Activated CD4-positive, alpha-beta memory T cell treated with anti-CD3 and anti-CD28 coated beads, Interleukin-2, amount 10 ng/mL, durations not matched to agents 7 days and 5 days (primary cell): ENCODE results near the gene DDX18. TPM values are rescaled to one million over a fixed set of nuclear protein-coding genes. Genes with fewer than 3 reads are reported as not detected.

Source experiments
- CTCF ChIA-PET: fragments of 350-600 bp; sonication (Branson Sonifier 250); formaldehyde crosslinking; loops from one replicate; lab custom pipeline; 2021; ENCODE audit warnings: antibody characterized with exemption, inconsistent platforms; lab: Charles Lee
- POLR2A ChIA-PET: fragments of 350-600 bp; sonication (Branson Sonifier 250); formaldehyde crosslinking; loops from one replicate; lab custom pipeline; 2021; ENCODE audit warnings: antibody characterized with exemption; lab: Charles Lee
- DNase-seq: peaks from one replicate; pipeline ENCODE4 v3.0.0-alpha.2; 2020
- H3K27ac Mint-ChIP-seq: one replicate; pipeline ENCODE4 v1.8.0; 2021; ENCODE audit warnings: mild to moderate bottlenecking, mixed read lengths
- H3K27me3 Mint-ChIP-seq: one replicate; pipeline ENCODE4 v1.8.0; 2021; ENCODE audit warnings: mixed read lengths
- H3K36me3 Mint-ChIP-seq: one replicate; pipeline ENCODE4 v1.8.0; 2021; ENCODE audit warnings: low read depth, mixed read lengths
- H3K4me1 Mint-ChIP-seq: one replicate; pipeline ENCODE4 v1.8.0; 2021; ENCODE audit warnings: mixed read lengths
- H3K4me3 Mint-ChIP-seq: one replicate; pipeline ENCODE4 v1.8.0; 2021; ENCODE audit warnings: mild to moderate bottlenecking, mixed read lengths
- H3K9me3 Mint-ChIP-seq: one replicate; pipeline ENCODE4 v1.8.0; 2021; ENCODE audit warnings: mixed read lengths
- total RNA-seq, 2 experiments: library from RNA; stranded (reverse); gene quantifications; one replicate each; pipeline ENCODE4 v1.2.3, GENCODE V29; 2021

DDX18 gene
- total RNA-seq, 2 experiments from 2014 or later, result 58.6 to 70.9 TPM

DNA sequence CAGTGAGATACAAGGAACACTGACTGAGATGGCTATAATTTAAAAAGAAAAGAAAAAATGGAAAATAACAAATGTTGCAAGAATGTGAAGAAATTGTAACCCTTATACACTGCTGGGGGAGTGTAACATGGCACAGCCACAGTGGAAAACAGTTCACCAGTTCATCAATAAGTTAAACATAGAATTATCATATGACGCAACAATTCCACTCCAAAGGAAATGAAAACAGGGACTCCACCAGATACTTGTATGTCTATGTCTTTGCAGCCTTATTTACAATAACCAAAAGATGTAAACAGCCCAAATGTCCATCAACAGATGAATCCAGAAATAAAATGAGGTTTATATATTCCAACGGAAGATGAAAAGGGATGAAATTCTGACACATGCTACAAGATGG, 30.8 kb downstream of the DDX18 start:
- no peaks in the 10 kb centered on the region for H3K36me3 Mint-ChIP-seq
- DNase-seq, result no peak
- no peak overlapping the region for H3K27ac Mint-ChIP-seq
- POLR2A ChIA-PET, result no interaction called here
- CTCF ChIA-PET, result no interaction called here
- H3K4me3 Mint-ChIP-seq, result no peak overlapping the region
- no peaks in the 10 kb centered on the region for H3K9me3 Mint-ChIP-seq
- H3K27me3 Mint-ChIP-seq, result peaks cover 26% of the 10 kb centered on the region
- no peaks in the 10 kb centered on the region for H3K4me1 Mint-ChIP-seq

DNA sequence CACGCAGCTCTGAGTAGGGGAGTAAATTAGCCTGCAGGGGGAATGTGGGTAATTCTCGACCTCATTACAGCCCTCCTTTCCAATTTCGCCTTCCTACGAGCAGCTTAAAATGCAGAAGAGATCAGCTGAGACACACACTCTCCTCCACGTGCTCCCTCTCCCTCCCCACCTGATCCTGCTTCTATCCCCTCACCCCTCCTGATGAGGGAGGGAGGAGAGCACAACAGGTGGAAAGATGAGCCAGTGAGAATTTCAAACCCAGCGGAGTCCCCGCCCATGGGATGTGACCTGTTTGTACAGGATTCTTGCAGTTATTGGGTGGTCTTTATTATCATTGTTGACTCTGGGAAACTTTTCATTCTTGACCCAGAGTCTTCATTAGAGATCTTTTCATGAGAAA, 35.5 kb downstream of the DDX18 start:
- Mint-ChIP-seq H3K9me3 (no peaks in the 10 kb centered on the region), H3K27me3 (peaks cover 52% of the 10 kb centered on the region), H3K27ac (no peak overlapping the region), H3K4me1 (no peaks in the 10 kb centered on the region), H3K4me3 (no peak overlapping the region), H3K36me3 (no peaks in the 10 kb centered on the region)
- CTCF ChIA-PET, result no interaction called here
- POLR2A ChIA-PET, result no interaction called here
- no peak for DNase-seq

DNA sequence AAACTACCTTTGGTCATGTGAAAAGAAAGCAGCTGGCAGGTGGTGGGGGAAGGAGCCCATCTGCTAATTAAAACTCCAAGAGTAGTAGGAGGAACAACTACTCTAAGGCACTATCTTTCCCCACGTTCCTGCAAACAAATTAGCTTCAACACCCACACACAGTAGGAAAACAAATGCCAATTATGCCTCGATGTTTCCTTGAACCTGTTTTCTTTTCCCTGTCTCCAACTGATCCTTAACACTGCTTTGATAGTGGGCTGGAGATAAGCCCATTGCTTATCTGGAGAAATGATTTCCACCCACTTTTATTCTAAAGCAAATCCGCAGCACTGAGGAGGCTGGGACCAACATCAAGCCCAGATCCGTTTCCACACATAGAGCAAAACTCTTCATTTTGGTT, 36.0 kb downstream of the DDX18 start:
- no peak for DNase-seq
- Mint-ChIP-seq H3K4me1 (no peaks in the 10 kb centered on the region), H3K4me3 (no peak overlapping the region), H3K9me3 (no peaks in the 10 kb centered on the region), H3K27me3 (peaks cover 52% of the 10 kb centered on the region), H3K27ac (no peak overlapping the region), H3K36me3 (no peaks in the 10 kb centered on the region)
- ChIA-PET CTCF (no interaction called here), POLR2A (no interaction called here)

DNA sequence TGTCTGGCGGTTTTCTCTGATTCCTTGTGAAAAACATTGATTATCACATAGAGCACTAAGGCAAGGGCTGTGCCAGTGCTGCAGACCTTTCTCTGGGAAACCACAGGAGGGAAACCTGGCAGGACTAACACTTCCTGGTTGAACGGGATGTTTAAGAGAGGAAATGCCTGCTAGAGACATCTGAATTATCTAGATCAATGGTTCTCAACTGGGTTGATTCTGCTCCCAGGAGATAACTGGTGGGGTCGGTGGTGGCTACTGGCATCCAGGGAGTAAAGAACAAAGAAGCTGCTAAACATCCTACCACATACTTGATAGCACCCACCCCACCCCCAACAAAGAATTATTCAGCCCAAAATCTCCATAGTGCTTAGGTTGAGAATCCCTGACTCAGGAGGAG, 37.5 kb downstream of the DDX18 start:
- Mint-ChIP-seq H3K27ac (no peak overlapping the region), H3K27me3 (peaks cover 48% of the 10 kb centered on the region), H3K36me3 (no peaks in the 10 kb centered on the region), H3K4me1 (no peaks in the 10 kb centered on the region), H3K9me3 (no peaks in the 10 kb centered on the region), H3K4me3 (no peak overlapping the region)
- POLR2A ChIA-PET, result no interaction called here
- DNase-seq, result no peak
- CTCF ChIA-PET, result no interaction called here

DNA sequence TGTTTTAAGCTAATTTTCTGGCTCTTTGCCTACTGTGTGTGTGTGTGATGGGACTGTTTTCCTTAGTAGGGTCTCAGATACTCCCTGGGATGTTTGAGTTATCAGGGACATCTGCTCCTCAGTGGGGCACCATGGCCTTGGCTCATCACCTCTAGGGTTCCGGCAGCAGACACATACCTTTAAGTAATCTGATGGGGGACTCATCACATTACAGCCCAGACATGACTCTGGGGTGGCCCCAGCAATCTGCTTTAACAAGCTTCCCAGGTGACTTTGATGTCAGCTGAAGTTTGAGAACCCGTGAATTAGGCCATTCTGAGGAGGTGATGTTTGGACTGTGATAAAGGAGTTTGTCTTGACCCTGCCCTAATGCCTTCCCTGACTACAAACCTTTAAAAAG, 38.8 kb downstream of the DDX18 start:
- POLR2A ChIA-PET, result no interaction called here
- Mint-ChIP-seq H3K4me1 (no peaks in the 10 kb centered on the region), H3K9me3 (no peaks in the 10 kb centered on the region), H3K27ac (no peak overlapping the region), H3K4me3 (no peak overlapping the region), H3K27me3 (peaks cover 47% of the 10 kb centered on the region), H3K36me3 (no peaks in the 10 kb centered on the region)
- no peak for DNase-seq
- CTCF ChIA-PET, result no interaction called here

DNA sequence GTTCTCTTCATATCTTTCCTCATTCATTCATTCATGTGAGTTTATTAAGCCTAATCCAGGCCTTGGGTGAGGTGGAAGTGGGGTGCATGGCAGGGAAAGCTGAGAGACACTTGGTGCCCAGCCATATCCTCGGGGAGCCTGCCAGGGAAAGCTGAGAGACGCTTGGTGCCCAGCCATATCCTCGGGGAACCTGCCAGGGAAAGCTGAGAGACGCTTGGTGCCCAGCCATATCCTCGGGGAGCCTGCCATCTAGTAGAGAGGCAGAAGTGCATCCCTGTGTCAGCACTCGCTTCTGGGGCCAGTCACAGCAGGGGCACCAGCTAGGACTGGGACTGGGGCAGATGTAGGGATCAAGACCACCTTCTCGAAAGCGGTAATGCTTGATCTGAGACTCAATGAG, 39.4 kb downstream of the DDX18 start:
- CTCF ChIA-PET, result no interaction called here

DNA sequence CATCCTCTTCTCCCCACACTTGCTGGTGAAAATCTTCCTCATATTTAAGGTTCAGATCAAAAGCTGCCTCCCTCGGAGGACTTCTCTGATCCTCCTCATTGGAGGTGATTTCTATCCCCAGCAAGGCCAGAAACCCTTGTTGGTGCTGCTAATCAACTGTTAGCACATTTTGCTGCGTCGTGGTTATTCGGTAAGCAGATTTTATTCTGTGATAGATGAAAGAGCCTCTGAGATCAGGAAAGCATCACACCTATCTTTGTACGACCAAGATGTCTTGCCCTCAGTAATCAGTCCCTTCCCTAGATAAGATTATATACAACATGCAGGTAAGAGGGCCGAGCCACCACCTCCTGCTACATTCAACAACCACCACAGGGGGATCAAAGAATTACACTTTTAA, 40.1 kb downstream of the DDX18 start:
- Mint-ChIP-seq H3K4me3 (no peak overlapping the region), H3K27ac (no peak overlapping the region), H3K36me3 (no peaks in the 10 kb centered on the region), H3K9me3 (no peaks in the 10 kb centered on the region), H3K27me3 (peaks cover 40% of the 10 kb centered on the region), H3K4me1 (no peaks in the 10 kb centered on the region)
- POLR2A ChIA-PET, result no interaction called here
- CTCF ChIA-PET, result no interaction called here
- no peak for DNase-seq

More for the DNA sequence above, 39.4 kb downstream of the DDX18 start:
- POLR2A ChIA-PET, result no interaction called here
- H3K36me3 Mint-ChIP-seq, result no peaks in the 10 kb centered on the region
- H3K27ac Mint-ChIP-seq, result no peak overlapping the region
- DNase-seq, result no peak
- no peaks in the 10 kb centered on the region for H3K9me3 Mint-ChIP-seq
- H3K27me3 Mint-ChIP-seq, result peaks cover 46% of the 10 kb centered on the region
- H3K4me3 Mint-ChIP-seq, result no peak overlapping the region
- H3K4me1 Mint-ChIP-seq, result no peaks in the 10 kb centered on the region

DNA sequence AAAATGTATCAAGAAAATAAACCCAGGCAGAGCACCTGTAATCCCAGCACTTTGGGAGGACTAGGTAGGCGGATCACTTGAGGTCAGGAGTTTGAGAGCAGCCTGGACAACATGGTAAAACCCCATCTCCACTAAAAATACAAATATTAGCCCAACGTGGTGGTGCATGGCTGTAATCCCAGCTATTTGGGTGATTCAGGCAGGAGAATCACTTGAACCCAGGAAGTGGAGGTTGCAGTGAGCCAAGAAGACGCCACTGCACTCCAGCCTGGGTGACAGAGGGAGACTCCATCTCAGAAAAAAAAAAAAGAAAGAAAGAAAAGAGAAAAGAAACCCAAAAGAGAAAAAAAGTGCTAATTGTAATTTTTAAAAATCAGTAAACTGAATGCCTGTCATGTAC, 41.4 kb downstream of the DDX18 start:
- ChIA-PET CTCF (interaction anchor here (1.0 kb wide), 1 partner anchor 42 kb away, joined by 3 read pairs; no protein-coding TSS in a partner anchor), POLR2A (no interaction called here)
- no peak for DNase-seq
- Mint-ChIP-seq H3K4me3 (no peak overlapping the region), H3K27me3 (peaks cover 31% of the 10 kb centered on the region), H3K27ac (no peak overlapping the region), H3K9me3 (no peaks in the 10 kb centered on the region), H3K4me1 (no peaks in the 10 kb centered on the region), H3K36me3 (no peaks in the 10 kb centered on the region)

DNA sequence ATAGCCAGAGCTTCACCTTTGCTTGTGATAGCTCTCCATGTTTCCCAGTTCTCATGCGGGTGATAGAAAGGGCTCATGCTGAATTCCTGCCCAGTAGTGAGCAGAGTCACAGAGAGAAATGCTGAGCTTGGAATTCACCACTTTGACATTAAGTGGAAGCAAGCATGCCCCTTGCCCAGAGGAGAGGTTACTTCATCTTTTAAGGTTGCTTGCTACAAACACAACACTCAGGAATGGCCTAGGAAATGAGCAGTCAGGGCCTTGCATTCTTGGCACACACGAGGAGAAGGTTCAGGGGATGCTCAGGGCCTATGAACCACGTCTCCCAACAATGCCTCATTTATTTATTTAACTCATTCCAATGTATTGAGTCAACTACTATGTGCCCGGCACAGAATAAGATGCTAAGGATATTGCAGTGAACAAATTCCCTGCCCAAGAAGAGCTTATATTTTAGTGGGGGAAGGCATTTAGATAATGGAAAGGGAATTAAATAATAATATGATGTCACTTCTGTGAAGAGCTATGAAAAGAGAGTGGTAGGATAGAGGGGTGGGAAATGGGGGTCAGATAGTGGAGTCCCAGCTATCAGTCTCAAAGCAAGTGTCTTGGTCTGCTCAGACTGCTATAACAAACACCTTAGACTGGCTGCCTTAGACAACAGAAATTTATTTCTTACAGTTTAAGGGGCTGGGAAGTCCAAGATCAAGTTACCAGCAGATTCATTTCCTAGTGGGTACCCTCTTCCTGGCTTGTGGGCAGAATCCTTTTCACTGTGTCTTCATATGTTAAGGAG, 42.1 kb downstream of the DDX18 start:
- Mint-ChIP-seq H3K36me3 (no peaks in the 10 kb centered on the region), H3K9me3 (no peaks in the 10 kb centered on the region), H3K4me1 (no peaks in the 10 kb centered on the region), H3K4me3 (no peak overlapping the region), H3K27ac (no peak overlapping the region), H3K27me3 (peaks cover 23% of the 10 kb centered on the region)
- POLR2A ChIA-PET, result no interaction called here
- no peak for DNase-seq
- CTCF ChIA-PET, result no interaction called here

DNA sequence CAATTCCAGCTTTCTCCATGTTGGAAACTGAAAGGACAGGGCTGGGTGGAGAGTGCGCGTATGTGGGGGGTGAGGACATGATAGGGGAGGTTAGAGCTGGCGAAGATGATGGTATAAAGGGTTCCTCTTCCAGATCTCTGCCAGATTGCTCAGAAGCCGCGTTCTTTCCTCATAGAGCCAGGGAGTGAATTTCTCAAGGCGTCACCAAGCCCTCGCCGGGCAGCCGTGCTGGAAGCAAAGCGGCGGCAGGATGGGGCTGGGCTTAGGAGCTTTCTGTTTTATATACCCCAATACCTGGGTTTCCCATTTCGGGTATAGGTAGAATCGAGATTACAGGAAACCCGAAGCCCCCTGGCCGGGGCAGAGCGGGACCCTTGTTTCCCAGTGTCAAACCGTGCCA, 43.8 kb downstream of the DDX18 start:
- DNase-seq, result no peak
- CTCF ChIA-PET, result no interaction called here
- Mint-ChIP-seq H3K4me1 (no peaks in the 10 kb centered on the region), H3K36me3 (no peaks in the 10 kb centered on the region), H3K27ac (no peak overlapping the region), H3K27me3 (peaks cover 19% of the 10 kb centered on the region), H3K9me3 (no peaks in the 10 kb centered on the region), H3K4me3 (no peak overlapping the region)
- POLR2A ChIA-PET, result no interaction called here

DNA sequence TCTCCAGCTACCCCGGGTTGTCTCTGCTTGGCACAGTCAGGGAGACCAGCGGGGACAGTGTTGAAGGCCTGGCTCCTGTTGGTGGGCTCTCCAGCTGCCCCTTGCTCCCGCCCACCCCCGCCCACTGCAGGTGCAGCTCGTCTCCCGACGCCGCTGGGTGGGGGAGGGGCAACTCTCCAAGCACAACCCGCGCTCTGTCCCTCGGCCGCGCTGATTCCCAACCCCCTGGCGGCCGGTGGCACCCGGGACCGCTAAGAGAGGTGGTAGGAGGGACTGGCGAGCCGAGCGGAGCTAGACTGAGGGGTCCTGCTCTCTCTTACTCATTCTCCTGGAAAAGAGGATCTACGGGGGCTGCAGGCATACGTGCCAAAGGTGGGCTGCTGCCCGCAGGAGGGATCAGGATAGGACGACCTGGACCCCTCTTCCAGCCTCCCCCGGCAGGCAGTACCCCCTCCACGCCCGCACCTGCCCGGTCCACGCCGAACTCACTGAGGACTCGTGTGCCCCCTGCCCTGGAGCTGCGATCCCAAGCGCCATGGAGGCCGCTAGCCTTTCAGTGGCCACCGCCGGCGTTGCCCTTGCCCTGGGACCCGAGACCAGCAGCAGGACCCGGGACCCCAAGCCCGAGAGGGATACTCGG, 44.5 kb downstream of the DDX18 start:
- H3K9me3 Mint-ChIP-seq, result no peaks in the 10 kb centered on the region
- POLR2A ChIA-PET, result no interaction called here
- no peaks in the 10 kb centered on the region for H3K36me3 Mint-ChIP-seq
- CTCF ChIA-PET, result no interaction called here
- H3K27ac Mint-ChIP-seq, result no peak overlapping the region
- DNase-seq, result no peak
- no peaks in the 10 kb centered on the region for H3K4me1 Mint-ChIP-seq
- H3K27me3 Mint-ChIP-seq, result peaks cover 15% of the 10 kb centered on the region
- H3K4me3 Mint-ChIP-seq, result no peak overlapping the region

DNA sequence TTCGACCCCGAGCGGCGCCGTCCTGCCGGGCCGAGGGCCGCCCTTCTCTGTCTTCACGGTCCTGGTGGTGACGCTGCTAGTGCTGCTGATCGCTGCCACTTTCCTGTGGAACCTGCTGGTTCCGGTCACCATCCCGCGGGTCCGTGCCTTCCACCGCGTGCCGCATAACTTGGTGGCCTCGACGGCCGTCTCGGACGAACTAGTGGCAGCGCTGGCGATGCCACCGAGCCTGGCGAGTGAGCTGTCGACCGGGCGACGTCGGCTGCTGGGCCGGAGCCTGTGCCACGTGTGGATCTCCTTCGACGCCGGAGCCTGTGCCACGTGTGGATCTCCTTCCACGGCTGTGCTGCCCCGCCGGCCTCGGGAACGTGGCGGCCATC, 45.0 kb downstream of the DDX18 start:
- Mint-ChIP-seq H3K27ac (no peak overlapping the region), H3K4me3 (no peak overlapping the region), H3K9me3 (no peaks in the 10 kb centered on the region), H3K36me3 (no peaks in the 10 kb centered on the region), H3K4me1 (no peaks in the 10 kb centered on the region), H3K27me3 (peaks cover 15% of the 10 kb centered on the region)
- CTCF ChIA-PET, result no interaction called here
- POLR2A ChIA-PET, result no interaction called here
- DNase-seq, result no peak

DNA sequence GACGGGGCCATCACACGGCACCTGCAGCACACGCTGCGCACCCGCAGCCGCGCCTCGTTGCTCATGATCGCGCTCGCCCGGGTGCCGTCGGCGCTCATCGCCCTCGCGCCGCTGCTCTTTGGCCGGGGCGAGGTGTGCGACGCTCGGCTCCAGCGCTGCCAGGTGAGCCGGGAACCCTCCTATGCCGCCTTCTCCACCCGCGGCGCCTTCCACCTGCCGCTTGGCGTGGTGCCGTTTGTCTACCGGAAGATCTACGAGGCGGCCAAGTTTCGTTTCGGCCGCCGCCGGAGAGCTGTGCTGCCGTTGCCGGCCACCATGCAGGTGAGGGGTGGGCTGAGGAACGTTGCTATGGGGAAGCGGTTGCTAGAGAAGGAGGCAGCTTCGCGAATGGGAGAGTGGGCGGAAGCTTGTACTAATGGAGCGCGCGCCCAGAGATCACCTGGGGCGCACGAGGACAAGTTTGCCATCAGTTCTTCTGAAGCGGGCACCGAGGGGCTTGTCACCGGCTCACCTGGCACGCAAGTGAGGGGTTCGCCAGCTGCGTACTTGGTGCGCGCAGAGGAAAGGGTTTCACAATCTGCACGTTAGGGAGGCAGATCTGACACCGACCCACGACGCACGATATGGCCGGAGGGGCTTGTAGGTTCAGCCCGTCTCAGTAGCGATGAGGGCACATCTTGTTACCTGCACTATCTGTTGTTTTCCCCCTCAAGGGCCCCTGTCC, 45.6 kb downstream of the DDX18 start:
- Mint-ChIP-seq H3K27me3 (peaks cover 15% of the 10 kb centered on the region), H3K4me3 (no peak overlapping the region), H3K9me3 (no peaks in the 10 kb centered on the region), H3K27ac (no peak overlapping the region), H3K36me3 (no peaks in the 10 kb centered on the region), H3K4me1 (no peaks in the 10 kb centered on the region)
- DNase-seq, result no peak
- ChIA-PET POLR2A (no interaction called here), CTCF (no interaction called here)
